Stimulated activated CD8-positive, alpha-beta memory T cell treated with anti-CD3 and anti-CD28 coated beads, Interleukin-7, amount 100 ng/mL, for 1 hour (primary cell): ENCODE measurements around the gene SLC36A1.

Experiments used
- DNase-seq, 2 donors: peaks; one replicate each; pipeline ENCODE4 v3.0.0-alpha.2; 2020; ENCODE audit warnings: low read depth in 2 of 2

The SLC36A1 gene

GRCh38 chr5:151532416-151532815 is 85.0 kb downstream of the SLC36A1 start:
- DNase-seq = no peak

- no peak for DNase-seq
These were observed 86.9 kb downstream of the SLC36A1 start for GRCh38 chr5:151534350-151534749.

GRCh38 chr5:151537044-151537443 is 89.6 kb downstream of the SLC36A1 start:
- no peak for DNase-seq

- no peak for DNase-seq
These were observed 94.2 kb downstream of the SLC36A1 start for GRCh38 chr5:151541571-151541970.
